GM18511 (cell line): ENCODE data around the gene PEX26.
"Not testable (repeated sequence)": the region's sequence is repeated elsewhere in the genome, so short reads cannot be mapped to it uniquely, and the experiment has no call there.

Experiments
- ATAC-seq: cut with Tn5 transposase; IDR thresholded peaks from one replicate; pipeline ENCODE4 v1.9.1; 2021; ENCODE audit warnings: mild to moderate bottlenecking, moderate library complexity; ENCODE audit not compliant: unreplicated experiment

The PEX26 gene

GRCh38 chr22:18070556-18071306, 7.1 kb upstream of the PEX26 start:
- no peak for ATAC-seq

GRCh38 chr22:18071307-18071967, 6.4 kb upstream of the PEX26 start:
- ATAC-seq: not testable (repeated sequence)

- no peak for ATAC-seq
These were observed 5.9 kb upstream of the PEX26 start for GRCh38 chr22:18071968-18072310.

GRCh38 chr22:18073467-18073866, 4.3 kb upstream of the PEX26 start:
- no peak for ATAC-seq

- not testable (repeated sequence) for ATAC-seq
These were observed 3.9 kb upstream of the PEX26 start for GRCh38 chr22:18073927-18074326.

GRCh38 chr22:18075101-18075719, 2.6 kb upstream of the PEX26 start:
- no peak for ATAC-seq

GRCh38 chr22:18075720-18076497, 1.9 kb upstream of the PEX26 start:
- ATAC-seq: no peak

GRCh38 chr22:18077087-18077638, 627 bp upstream of the PEX26 start:
- no peak for ATAC-seq

- peak; percentile 37 for ATAC-seq
These were observed 695 bp downstream of the PEX26 start for GRCh38 chr22:18078329-18079041.

GRCh38 chr22:18079706-18080233, 2.0 kb downstream of the PEX26 start:
- no peak for ATAC-seq

- no peak for ATAC-seq
These were observed 3.6 kb downstream of the PEX26 start for GRCh38 chr22:18081416-18081815.

GRCh38 chr22:18082467-18082866, 4.7 kb downstream of the PEX26 start:
- no peak for ATAC-seq

GRCh38 chr22:18083406-18083805, 5.6 kb downstream of the PEX26 start:
- no peak for ATAC-seq

GRCh38 chr22:18085188-18085587, 7.4 kb downstream of the PEX26 start:
- no peak for ATAC-seq

- ATAC-seq: no peak
These were observed 9.6 kb downstream of the PEX26 start for GRCh38 chr22:18087350-18087855.

GRCh38 chr22:18088825-18089568, 11.2 kb downstream of the PEX26 start:
- peak; percentile 43 for ATAC-seq

GRCh38 chr22:18090286-18090685, 12.5 kb downstream of the PEX26 start:
- no peak for ATAC-seq

GRCh38 chr22:18091478-18091877, 13.7 kb downstream of the PEX26 start:
- ATAC-seq: no peak

- no peak for ATAC-seq
These were observed 14.2 kb downstream of the PEX26 start for GRCh38 chr22:18091916-18092526.
